OCI-LY7 (cell line): ENCODE measurements around the gene TBX20. TPM values are rescaled to one million over a fixed set of nuclear protein-coding genes. Genes with fewer than 3 reads are reported as not detected.

ENCODE experiments used
- BruUV-seq: library from RNA; stranded (reverse); fragments of 400-500 nt; replicated peaks from 2 replicates; lab custom pipeline; 2021; lab: Mats Ljungman, UMichigan
- CTCF ChIA-PET: fragments of 300-600 bp; sonication (Branson Sonifier 250); formaldehyde crosslinking; loops from one replicate; lab custom pipeline; 2022; ENCODE audit warnings: antibody characterized with exemption; ENCODE audit not compliant: unreplicated experiment; lab: Charles Lee
- POLR2A ChIA-PET: fragments of 300-600 bp; sonication (Branson Sonifier 250); formaldehyde crosslinking; loops from one replicate; lab custom pipeline; 2022; ENCODE audit warnings: antibody characterized with exemption; lab: Charles Lee
- DNase-seq: peaks from one replicate; pipeline ENCODE4 v3.0.0-alpha.2; 2015; ENCODE audit warnings: low spot score
- H2AFZ ChIP-seq: fragments of 200-600 bp; sonication (generic), shearing (Covaris generic); 2 replicates; pipeline ENCODE4 v1.6.1; 2014; ENCODE audit warnings: mild to moderate bottlenecking, antibody characterized with exemption, low read length, moderate library complexity
- H3K27ac ChIP-seq: fragments of 200-600 bp; sonication (generic); 2 replicates; pipeline ENCODE4 v1.5.1; 2014; ENCODE audit warnings: mixed run types, low read depth, mild to moderate bottlenecking, moderate library complexity, low read length, inconsistent platforms; ENCODE audit not compliant: poor library complexity, severe bottlenecking
- H3K36me3 ChIP-seq: fragments of 200-600 bp; sonication (generic); 2 replicates; pipeline ENCODE4 v1.6.1; 2014; ENCODE audit warnings: mild to moderate bottlenecking, antibody characterized with exemption, low read length, moderate library complexity, mixed read lengths; ENCODE audit not compliant: insufficient read depth
- H3K4me1 ChIP-seq: fragments of 200-600 bp; sonication (generic); 2 replicates; pipeline ENCODE4 v1.5.1; 2014; ENCODE audit warnings: mild to moderate bottlenecking, low read length; ENCODE audit not compliant: insufficient read depth, poor library complexity, severe bottlenecking
- H3K4me2 ChIP-seq: fragments of 200-600 bp; sonication (generic); 2 replicates; pipeline ENCODE4 v1.6.1; 2014; ENCODE audit warnings: mild to moderate bottlenecking, low read length
- H3K4me3 ChIP-seq: fragments of 200-600 bp; sonication (generic); 2 replicates; pipeline ENCODE4 v1.5.1; 2014; ENCODE audit warnings: mild to moderate bottlenecking, low read depth, low read length; ENCODE audit not compliant: poor library complexity, severe bottlenecking
- H3K79me2 ChIP-seq: fragments of 200-600 bp; sonication (generic); 2 replicates; pipeline ENCODE4 v1.6.1; 2016; ENCODE audit warnings: low read depth, mild to moderate bottlenecking, low read length, moderate library complexity, mixed read lengths; ENCODE audit not compliant: insufficient read depth
- H3K9me2 ChIP-seq: fragments of 200-600 bp; sonication (generic); 2 replicates; pipeline ENCODE4 v1.6.1; 2016; ENCODE audit warnings: mild to moderate bottlenecking, low read length, mixed read lengths; ENCODE audit not compliant: insufficient read depth
- H3K9me3 ChIP-seq: fragments of 200-600 bp; sonication (generic); 2 replicates; pipeline ENCODE4 v1.6.1; 2014; ENCODE audit warnings: mild to moderate bottlenecking, mixed run types, low read length, mixed read lengths
- H4K20me1 ChIP-seq: fragments of 200-600 bp; sonication (generic); 2 replicates; pipeline ENCODE4 v1.6.1; 2014; ENCODE audit warnings: mild to moderate bottlenecking, antibody characterized with exemption, low read length, moderate library complexity, mixed read lengths; ENCODE audit not compliant: insufficient read depth
- EZH2phosphoT487 ChIP-seq: fragments of 200-600 bp; sonication (generic); IDR thresholded peaks from 2 replicates; pipeline ENCODE4 v1.6.1; 2018; ENCODE audit warnings: low read depth, borderline replicate concordance, mild to moderate bottlenecking, mixed run types, antibody characterized with exemption, low read length, moderate library complexity, mixed read lengths
- intact Hi-C: fragments of 100-400 bp; cut with micrococcal nuclease; formaldehyde crosslinking; loops from one replicate; pipeline ENCODE4 v1.10.0; 2022; ENCODE audit not compliant: unreplicated experiment
- total RNA-seq, 2 experiments: library from RNA; depleted of rRNA in 1 of 2; stranded (reverse); fragments of >200 nt in 1 of 2; shearing (Covaris generic) in 1 of 2; gene quantifications; 2 replicates each; pipeline ENCODE4 v1.2.3, GENCODE V29; 2014 to 2022
- TF ChIP-seq, protein P1 (sequence below): fragments of 200-600 bp; sonication (generic); conservative IDR thresholded peaks from 2 replicates; pipeline ENCODE4 v1.5.1; 2014; ENCODE audit warnings: mild to moderate bottlenecking, antibody characterized with exemption, low read length, moderate library complexity, mixed read lengths

The TBX20 gene
- total RNA-seq, 2 experiments from 2014 or later, result 2.6 to 6.0 TPM

DNA sequence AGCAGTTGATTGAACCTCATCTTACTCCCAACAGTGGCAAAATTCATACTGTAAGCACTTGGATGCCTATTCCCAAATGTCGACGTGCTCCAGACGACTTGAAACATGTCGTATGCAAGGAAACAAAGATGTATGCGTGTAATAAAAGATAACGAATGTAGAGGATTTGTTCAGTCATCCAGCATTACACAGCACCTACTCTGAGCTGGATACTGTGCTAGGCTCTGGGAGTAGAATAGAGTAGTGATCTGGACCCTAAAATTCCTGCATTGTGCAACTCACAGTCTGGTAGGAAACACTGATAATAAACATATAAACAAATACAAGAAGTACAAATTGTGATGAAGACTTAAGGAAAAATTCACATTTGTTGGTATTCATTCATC lies 5.6 kb upstream of the TBX20 start:
- intact Hi-C loops, result no loop called here

DNA sequence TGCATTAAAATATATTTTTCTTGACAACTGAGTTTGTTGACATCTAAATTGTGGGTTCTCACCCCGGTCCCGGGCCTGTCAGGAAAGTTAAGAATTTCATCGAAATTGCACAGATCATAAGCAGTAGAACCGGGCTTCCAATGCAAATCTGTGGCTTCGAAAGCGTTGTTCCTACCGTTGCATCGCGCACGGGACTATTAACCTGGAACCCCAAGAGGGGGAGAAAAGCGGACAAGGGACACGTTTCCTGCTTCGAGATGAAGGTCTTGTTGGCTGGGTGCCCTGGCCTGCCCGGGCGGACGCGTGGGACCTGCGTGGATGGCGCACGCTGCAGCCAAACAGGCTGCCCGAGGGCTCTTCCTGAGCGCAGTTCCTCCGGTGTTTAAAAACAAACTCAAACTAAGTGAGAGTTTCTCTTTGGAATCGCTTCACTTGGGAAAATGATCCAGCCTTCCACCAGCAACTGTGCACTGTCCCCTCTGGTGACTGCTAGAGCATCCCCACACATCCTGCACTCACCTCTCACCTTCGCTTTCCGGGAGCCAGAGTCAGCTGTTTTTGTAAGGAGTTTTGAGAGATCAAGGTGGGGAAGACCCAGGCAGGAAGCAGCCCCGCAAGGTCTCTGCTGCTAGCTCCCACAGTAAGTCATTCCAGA lies 5.1 kb upstream of the TBX20 start:
- Histone ChIP-seq H3K4me1 (no peaks in the 10 kb centered on the region), H3K79me2 (no peaks in the 10 kb centered on the region), H3K27ac (no peak overlapping the region), H3K4me3 (no peak overlapping the region), H4K20me1 (no peaks in the 10 kb centered on the region), H3K9me2 (no peaks in the 10 kb centered on the region), H3K36me3 (no peaks in the 10 kb centered on the region), H3K4me2 (no peak overlapping the region), H3K9me3 (no peaks in the 10 kb centered on the region), H2AFZ (no peak overlapping the region)
- TF ChIP-seq, protein P1, sequence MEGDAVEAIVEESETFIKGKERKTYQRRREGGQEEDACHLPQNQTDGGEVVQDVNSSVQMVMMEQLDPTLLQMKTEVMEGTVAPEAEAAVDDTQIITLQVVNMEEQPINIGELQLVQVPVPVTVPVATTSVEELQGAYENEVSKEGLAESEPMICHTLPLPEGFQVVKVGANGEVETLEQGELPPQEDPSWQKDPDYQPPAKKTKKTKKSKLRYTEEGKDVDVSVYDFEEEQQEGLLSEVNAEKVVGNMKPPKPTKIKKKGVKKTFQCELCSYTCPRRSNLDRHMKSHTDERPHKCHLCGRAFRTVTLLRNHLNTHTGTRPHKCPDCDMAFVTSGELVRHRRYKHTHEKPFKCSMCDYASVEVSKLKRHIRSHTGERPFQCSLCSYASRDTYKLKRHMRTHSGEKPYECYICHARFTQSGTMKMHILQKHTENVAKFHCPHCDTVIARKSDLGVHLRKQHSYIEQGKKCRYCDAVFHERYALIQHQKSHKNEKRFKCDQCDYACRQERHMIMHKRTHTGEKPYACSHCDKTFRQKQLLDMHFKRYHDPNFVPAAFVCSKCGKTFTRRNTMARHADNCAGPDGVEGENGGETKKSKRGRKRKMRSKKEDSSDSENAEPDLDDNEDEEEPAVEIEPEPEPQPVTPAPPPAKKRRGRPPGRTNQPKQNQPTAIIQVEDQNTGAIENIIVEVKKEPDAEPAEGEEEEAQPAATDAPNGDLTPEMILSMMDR, result no peak
- no peak for TF ChIP-seq EZH2phosphoT487
- no peak for DNase-seq
- POLR2A ChIA-PET, result interaction anchor here (0.6 kb wide), 1 partner anchor 27 kb away, joined by 3 read pairs; no protein-coding TSS in a partner anchor
- no TSS peak for BruUV-seq
- CTCF ChIA-PET, result no interaction called here
- intact Hi-C loops, result no loop called here

More for the DNA sequence above, 5.6 kb upstream of the TBX20 start:
- H3K79me2 ChIP-seq, result no peaks in the 10 kb centered on the region
- ChIA-PET CTCF (no interaction called here), POLR2A (no interaction called here)
- H3K36me3 ChIP-seq, result no peaks in the 10 kb centered on the region
- H3K27ac ChIP-seq, result no peak overlapping the region
- DNase-seq, result no peak
- TF ChIP-seq, protein P1, result no peak
- no peak for TF ChIP-seq EZH2phosphoT487
- H2AFZ ChIP-seq, result no peak overlapping the region
- H3K9me3 ChIP-seq, result no peaks in the 10 kb centered on the region
- no TSS peak for BruUV-seq
- no peaks in the 10 kb centered on the region for H4K20me1 ChIP-seq
- no peak overlapping the region for H3K4me2 ChIP-seq
- no peak overlapping the region for H3K4me3 ChIP-seq
- H3K4me1 ChIP-seq, result no peaks in the 10 kb centered on the region
- H3K9me2 ChIP-seq, result no peaks in the 10 kb centered on the region

DNA sequence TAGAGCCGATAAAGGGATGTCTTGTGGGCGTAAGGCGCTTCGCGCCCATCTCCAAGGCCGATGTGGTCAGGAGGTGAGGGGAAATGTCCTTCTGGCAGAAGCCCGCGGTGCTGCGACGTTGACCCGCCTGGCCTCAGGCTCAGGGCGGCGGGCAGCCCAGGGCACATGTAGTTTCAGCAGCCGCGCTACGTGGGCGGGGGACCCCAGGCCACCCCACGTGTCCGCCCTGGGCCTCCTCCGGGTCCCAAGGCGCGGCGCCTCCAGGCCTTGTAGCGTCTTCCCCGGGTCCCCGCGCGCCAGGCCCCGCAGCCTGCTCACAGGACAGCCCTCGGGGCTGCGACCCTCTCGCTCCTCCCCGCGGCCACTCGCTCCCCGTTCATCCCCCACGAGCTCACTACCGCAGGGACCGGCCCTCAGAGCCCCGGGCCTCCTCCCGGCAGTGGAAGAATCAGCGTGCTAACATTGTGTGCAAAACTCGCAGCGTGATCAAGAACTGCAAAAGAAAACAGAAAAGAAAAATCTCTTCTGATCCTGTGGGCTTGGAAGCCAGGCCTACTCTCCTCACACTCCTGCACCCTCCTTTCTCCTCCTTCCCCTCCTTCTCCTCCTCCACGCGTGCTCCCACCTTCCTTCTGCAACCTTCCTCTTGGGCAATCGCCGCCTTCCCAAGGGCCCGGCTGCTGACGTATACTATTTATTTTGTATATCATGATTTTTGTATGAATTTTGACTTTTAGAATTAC lies 4.4 kb upstream of the TBX20 start:
- no peaks in the 10 kb centered on the region for H3K9me2 ChIP-seq
- no peaks in the 10 kb centered on the region for H3K4me1 ChIP-seq
- TF ChIP-seq, protein P1, result no peak
- TF ChIP-seq EZH2phosphoT487, result no peak
- ChIA-PET CTCF (no interaction called here), POLR2A (interaction anchor here (0.6 kb wide), 1 partner anchor 26 kb away, joined by 3 read pairs; no protein-coding TSS in a partner anchor)
- H3K9me3 ChIP-seq, result no peaks in the 10 kb centered on the region
- H2AFZ ChIP-seq, result no peak overlapping the region
- no peak overlapping the region for H3K4me2 ChIP-seq
- no peak overlapping the region for H3K27ac ChIP-seq
- no TSS peak for BruUV-seq
- no peak for DNase-seq
- intact Hi-C loops, result no loop called here
- H4K20me1 ChIP-seq, result no peaks in the 10 kb centered on the region
- no peaks in the 10 kb centered on the region for H3K36me3 ChIP-seq
- H3K79me2 ChIP-seq, result no peaks in the 10 kb centered on the region
- no peak overlapping the region for H3K4me3 ChIP-seq
